Measurements from ENCODE around the gene NR4A2. TPM values are rescaled to one million over a fixed set of nuclear protein-coding genes. Genes with fewer than 3 reads are reported as not detected.

The NR4A2 gene
- total RNA-seq, 2 experiments from 2014 or later, result 29.7 to 32.9 TPM

- no peak for DNase-seq
- H3K4me3 Mint-ChIP-seq, result no peak overlapping the region
- no peak overlapping the region for H3K27ac Mint-ChIP-seq
- intact Hi-C loops (cut with micrococcal nuclease), result no loop called here
- H3K4me1 Mint-ChIP-seq (ENCODE audit: low read depth), result peaks cover 54% of the 10 kb centered on the region
- H3K9me3 Mint-ChIP-seq, result no peaks in the 10 kb centered on the region
- CTCF ChIA-PET, result interaction anchor here (0.8 kb wide), 1 partner anchor 8 kb away, joined by 3 read pairs; no protein-coding TSS in a partner anchor
- H3K27me3 Mint-ChIP-seq (ENCODE audit: low read depth), result peaks cover 26% of the 10 kb centered on the region
- peaks cover 63% of the 10 kb centered on the region for H3K36me3 Mint-ChIP-seq (ENCODE audit: low read depth)
Measured at GRCh38 chr2:156326526-156327095, 5.9 kb downstream of the NR4A2 start.

DNA sequence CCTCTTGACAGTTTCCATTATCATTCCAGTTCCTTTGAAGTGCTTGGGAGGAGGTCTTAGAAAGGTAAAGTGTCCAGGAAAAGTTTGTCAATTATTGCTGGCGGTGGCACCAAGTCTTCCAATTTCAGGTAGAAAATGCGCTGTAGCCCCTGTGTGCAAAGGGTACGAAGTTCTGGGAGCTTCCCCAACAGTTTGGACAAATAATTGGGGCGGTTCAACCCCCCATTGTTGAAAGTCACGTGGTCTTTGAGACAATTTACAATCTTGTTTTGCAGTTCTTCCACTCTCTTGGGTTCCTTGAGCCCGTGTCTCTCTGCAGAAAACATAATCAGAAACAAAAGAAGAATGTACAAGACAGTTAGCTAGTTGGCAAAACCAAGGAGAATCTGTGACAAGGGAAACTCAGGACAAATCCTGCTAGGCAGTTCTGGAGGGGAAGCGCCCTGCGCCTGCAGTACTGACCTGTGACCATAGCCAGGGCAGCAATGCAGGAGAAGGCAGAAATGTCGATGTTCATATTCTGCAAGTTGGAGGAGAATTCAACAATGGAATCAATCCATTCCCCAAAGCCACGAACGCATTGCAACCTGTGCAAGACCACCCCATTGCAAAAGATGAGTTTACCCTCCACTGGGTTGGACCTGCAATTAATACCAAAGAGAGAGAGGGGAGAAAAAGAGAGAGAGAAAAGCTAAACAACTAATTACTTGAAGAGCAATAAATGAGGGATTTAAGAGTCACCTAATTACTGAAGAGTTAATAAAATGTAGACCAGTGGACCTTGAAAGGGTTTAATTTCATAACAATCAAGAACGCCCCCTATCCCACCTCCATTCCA, 6.6 kb downstream of the NR4A2 start:
- Mint-ChIP-seq H3K36me3 (ENCODE audit: low read depth) (peaks cover 59% of the 10 kb centered on the region), H3K4me3 (no peak overlapping the region), H3K27ac (no peak overlapping the region), H3K27me3 (ENCODE audit: low read depth) (peaks cover 33% of the 10 kb centered on the region), H3K4me1 (ENCODE audit: low read depth) (peaks cover 54% of the 10 kb centered on the region), H3K9me3 (no peaks in the 10 kb centered on the region)
- intact Hi-C loops (cut with micrococcal nuclease), result no loop called here
- CTCF ChIA-PET, result interaction anchor here (0.8 kb wide), 1 partner anchor 9 kb away, joined by 3 read pairs; no protein-coding TSS in a partner anchor
- no peak for DNase-seq

- no peaks in the 10 kb centered on the region for H3K9me3 Mint-ChIP-seq
- H3K27me3 Mint-ChIP-seq (ENCODE audit: low read depth), result peaks cover 53% of the 10 kb centered on the region
- H3K4me3 Mint-ChIP-seq, result no peak overlapping the region
- no peak for DNase-seq
- peaks cover 40% of the 10 kb centered on the region for H3K36me3 Mint-ChIP-seq (ENCODE audit: low read depth)
- no peak overlapping the region for H3K27ac Mint-ChIP-seq
- peaks cover 46% of the 10 kb centered on the region for H3K4me1 Mint-ChIP-seq (ENCODE audit: low read depth)
- CTCF ChIA-PET, result no interaction called here
- intact Hi-C loops (cut with micrococcal nuclease), result loop anchor here (5.0 kb wide), 1 partner anchor 574 kb away; no protein-coding TSS in a partner anchor
Measured at GRCh38 chr2:156323754-156324153, 8.8 kb downstream of the NR4A2 start.

- Mint-ChIP-seq H3K4me3 (peak overlapping the region; percentile 65), H3K4me1 (ENCODE audit: low read depth) (peaks cover 39% of the 10 kb centered on the region), H3K27me3 (ENCODE audit: low read depth) (peaks cover 62% of the 10 kb centered on the region), H3K36me3 (ENCODE audit: low read depth) (peaks cover 31% of the 10 kb centered on the region), H3K27ac (no peak overlapping the region), H3K9me3 (no peaks in the 10 kb centered on the region)
- CTCF ChIA-PET, result no interaction called here
- DNase-seq, result no peak
- intact Hi-C loops (cut with micrococcal nuclease), result loop anchor here (1.0 to 5.0 kb wide), 2 partner anchors 9 to 575 kb away; no protein-coding TSS in a partner anchor
Measured at GRCh38 chr2:156322686-156323231, 9.8 kb downstream of the NR4A2 start.

GRCh38 chr2:156322051-156322685, 10.4 kb downstream of the NR4A2 start:
- Mint-ChIP-seq H3K4me3 (peak overlapping the region; percentile 65), H3K9me3 (no peaks in the 10 kb centered on the region), H3K4me1 (ENCODE audit: low read depth) (peaks cover 39% of the 10 kb centered on the region), H3K27ac (no peak overlapping the region), H3K36me3 (ENCODE audit: low read depth) (peaks cover 25% of the 10 kb centered on the region), H3K27me3 (ENCODE audit: low read depth) (peaks cover 65% of the 10 kb centered on the region)
- intact Hi-C loops (cut with micrococcal nuclease), result loop anchor here (1.0 to 5.0 kb wide), 2 partner anchors 9 to 575 kb away; no protein-coding TSS in a partner anchor
- CTCF ChIA-PET, result interaction anchor here (0.6 kb wide), 1 partner anchor 291 kb away, joined by 3 read pairs; no protein-coding TSS in a partner anchor
- DNase-seq, result peak; percentile 25

- Mint-ChIP-seq H3K9me3 (no peaks in the 10 kb centered on the region), H3K4me3 (peak overlapping the region; percentile 65), H3K36me3 (ENCODE audit: low read depth) (peaks cover 18% of the 10 kb centered on the region), H3K4me1 (ENCODE audit: low read depth) (peaks cover 37% of the 10 kb centered on the region), H3K27me3 (ENCODE audit: low read depth) (peaks cover 64% of the 10 kb centered on the region), H3K27ac (no peak overlapping the region)
- CTCF ChIA-PET, result no interaction called here
- intact Hi-C loops (cut with micrococcal nuclease), result loop anchor here (5.0 kb wide), 1 partner anchor 576 kb away; no protein-coding TSS in a partner anchor
- peak; percentile 52 for DNase-seq
Measured at GRCh38 chr2:156321243-156321904, 11.1 kb downstream of the NR4A2 start.

- CTCF ChIA-PET, result no interaction called here
- H3K36me3 Mint-ChIP-seq (ENCODE audit: low read depth), result peaks cover 10% of the 10 kb centered on the region
- no peak overlapping the region for H3K27ac Mint-ChIP-seq
- peaks cover 69% of the 10 kb centered on the region for H3K27me3 Mint-ChIP-seq (ENCODE audit: low read depth)
- H3K9me3 Mint-ChIP-seq, result no peaks in the 10 kb centered on the region
- intact Hi-C loops (cut with micrococcal nuclease), result loop anchor here (5.0 kb wide), 1 partner anchor 577 kb away; no protein-coding TSS in a partner anchor
- peaks cover 36% of the 10 kb centered on the region for H3K4me1 Mint-ChIP-seq (ENCODE audit: low read depth)
- DNase-seq, result no peak
- peak overlapping the region; percentile 49 for H3K4me3 Mint-ChIP-seq
Measured at GRCh38 chr2:156320486-156321098, 11.9 kb downstream of the NR4A2 start.

DNA sequence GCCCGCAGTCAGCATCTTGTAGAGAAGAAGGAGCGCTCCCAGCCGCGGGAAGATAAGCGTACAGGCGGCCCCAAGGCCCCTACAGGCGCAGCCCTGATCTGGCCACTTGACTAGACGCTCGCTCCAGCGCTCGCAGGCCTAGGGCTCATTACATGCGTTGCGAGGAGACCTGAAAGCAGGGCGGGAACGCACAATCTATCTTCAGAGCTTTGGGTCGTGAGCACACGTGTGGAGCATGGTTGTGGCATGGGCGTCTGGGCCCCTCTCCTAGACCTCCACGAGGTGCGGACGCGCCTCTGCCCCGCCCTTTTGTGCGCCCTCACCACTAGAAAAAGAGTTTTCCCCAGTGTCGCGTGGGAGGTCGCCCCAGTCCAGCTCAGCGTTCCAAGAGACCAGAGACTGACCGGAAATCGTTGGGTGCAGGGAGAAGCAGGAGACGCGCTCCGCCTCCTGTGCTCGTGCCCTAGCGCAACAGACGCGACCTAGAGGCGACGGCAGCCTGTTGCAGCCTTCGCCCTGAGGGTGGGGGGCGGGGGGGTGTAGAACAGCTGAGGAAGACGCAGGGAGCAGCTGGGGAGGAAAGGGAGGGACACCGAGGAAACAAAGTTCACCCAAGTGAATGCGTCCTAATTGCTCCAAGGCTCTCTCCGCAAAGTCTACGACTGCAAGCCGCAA, 12.6 kb downstream of the NR4A2 start:
- intact Hi-C loops (cut with micrococcal nuclease), result loop anchor here (5.0 kb wide), 1 partner anchor 577 kb away; no protein-coding TSS in a partner anchor
- CTCF ChIA-PET, result no interaction called here
- peaks cover 36% of the 10 kb centered on the region for H3K4me1 Mint-ChIP-seq (ENCODE audit: low read depth)
- H3K27me3 Mint-ChIP-seq (ENCODE audit: low read depth), result peaks cover 70% of the 10 kb centered on the region
- peak overlapping the region; percentile 49 for H3K4me3 Mint-ChIP-seq
- no peak overlapping the region for H3K27ac Mint-ChIP-seq
- no peaks in the 10 kb centered on the region for H3K9me3 Mint-ChIP-seq
- H3K36me3 Mint-ChIP-seq (ENCODE audit: low read depth), result peaks cover 4% of the 10 kb centered on the region
- no peak for DNase-seq

- no peak overlapping the region for H3K27ac Mint-ChIP-seq
- H3K9me3 Mint-ChIP-seq, result no peaks in the 10 kb centered on the region
- no peak for DNase-seq
- CTCF ChIA-PET, result no interaction called here
- peaks cover 66% of the 10 kb centered on the region for H3K27me3 Mint-ChIP-seq (ENCODE audit: low read depth)
- H3K4me3 Mint-ChIP-seq, result no peak overlapping the region
- no peaks in the 10 kb centered on the region for H3K36me3 Mint-ChIP-seq (ENCODE audit: low read depth)
- intact Hi-C loops (cut with micrococcal nuclease), result no loop called here
- H3K4me1 Mint-ChIP-seq (ENCODE audit: low read depth), result peaks cover 27% of the 10 kb centered on the region
Measured at GRCh38 chr2:156317631-156318030, 14.9 kb downstream of the NR4A2 start.

DNA sequence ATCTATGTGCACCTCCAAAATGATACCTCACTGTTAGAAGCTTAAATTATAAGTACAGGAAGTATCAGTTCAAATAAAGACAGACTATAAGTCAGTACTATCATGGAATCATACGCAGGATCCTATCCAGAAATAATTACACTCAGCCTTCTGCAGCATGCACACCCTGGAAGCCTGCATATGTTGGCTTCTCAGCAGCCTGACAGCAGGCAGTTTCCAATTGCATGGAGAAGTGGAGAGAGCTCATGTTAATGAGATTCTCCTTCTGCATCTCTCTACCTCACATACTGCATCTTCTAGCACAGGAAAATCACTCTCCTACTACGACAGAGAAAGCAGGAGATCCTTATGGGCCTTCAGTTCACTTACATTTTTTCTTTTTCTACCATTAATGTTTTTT, 20.5 kb downstream of the NR4A2 start:
- CTCF ChIA-PET, result interaction anchor here (0.6 kb wide), 1 partner anchor 155 kb away, joined by 3 read pairs; no protein-coding TSS in a partner anchor
- DNase-seq, result no peak
- intact Hi-C loops (cut with micrococcal nuclease), result no loop called here
- Mint-ChIP-seq H3K4me3 (no peak overlapping the region), H3K9me3 (no peaks in the 10 kb centered on the region), H3K36me3 (ENCODE audit: low read depth) (no peaks in the 10 kb centered on the region), H3K4me1 (ENCODE audit: low read depth) (peaks cover 9% of the 10 kb centered on the region), H3K27ac (no peak overlapping the region), H3K27me3 (ENCODE audit: low read depth) (peaks cover 37% of the 10 kb centered on the region)

DNA sequence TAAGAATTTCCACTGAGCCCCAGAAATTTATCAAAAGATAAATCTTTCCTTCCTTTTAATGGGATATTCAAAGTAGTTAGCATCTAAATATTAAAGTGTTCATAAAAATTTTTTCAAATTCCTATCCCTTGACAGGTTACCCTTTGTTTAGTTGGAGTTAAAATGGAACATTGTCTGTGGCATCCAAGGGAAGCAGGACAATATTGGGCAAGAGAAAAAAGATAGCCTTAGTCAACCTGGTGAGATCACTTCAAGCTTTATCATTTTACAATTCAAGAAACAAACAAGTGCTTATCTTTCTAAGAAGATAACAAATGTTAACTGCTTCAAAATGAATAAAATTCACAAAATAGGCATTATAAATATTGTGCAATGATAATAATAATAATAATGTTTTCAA, 21.7 kb downstream of the NR4A2 start:
- intact Hi-C loops (cut with micrococcal nuclease), result no loop called here
- Mint-ChIP-seq H3K27me3 (ENCODE audit: low read depth) (peaks cover 36% of the 10 kb centered on the region), H3K36me3 (ENCODE audit: low read depth) (no peaks in the 10 kb centered on the region), H3K4me1 (ENCODE audit: low read depth) (peaks cover 9% of the 10 kb centered on the region), H3K9me3 (no peaks in the 10 kb centered on the region), H3K4me3 (no peak overlapping the region), H3K27ac (no peak overlapping the region)
- DNase-seq, result no peak
- CTCF ChIA-PET, result no interaction called here
